ENCODE measurements around the gene FAM177A1. TPM values are rescaled to one million over a fixed set of nuclear protein-coding genes. Genes with fewer than 3 reads are reported as not detected.
A peak's percentile ranks its signal among the peaks of the same experiment; 100 is the strongest.
"Not testable (repeated sequence)": the region's sequence is repeated elsewhere in the genome, so short reads cannot be mapped to it uniquely, and the experiment has no call there.

FAM177A1 gene
- 29.0 and 38.6 TPM in 2 replicates for polyA plus RNA-seq (2014; cell fraction: cytosol; rRNA removed)
- polyA plus RNA-seq (2014; cell fraction: nucleus; rRNA removed): 6.7 and 12.8 TPM in 2 replicates

GRCh38 chr14:35046048-35046750 lies at the start of gene FAM177A1:
Gene FAM177A1, plus strand, starts transcription at chr14:35046272. Its CDS starts 192 bp downstream, at chr14:35046464.
- peak; percentile 97 for DNase-seq (ENCODE audit: low spot score)

- no peak for DNase-seq (ENCODE audit: low spot score)
These were observed 48.3 kb upstream of the FAM177A1 start for GRCh38 chr14:34997762-34998161.

- DNase-seq (ENCODE audit: low spot score): no peak
These were observed 46.6 kb upstream of the FAM177A1 start for GRCh38 chr14:34999500-34999899.

GRCh38 chr14:35001621-35002020 lies 44.5 kb upstream of the FAM177A1 start:
- DNase-seq (ENCODE audit: low spot score): no peak

GRCh38 chr14:35004839-35005238 lies 41.2 kb upstream of the FAM177A1 start:
- DNase-seq (ENCODE audit: low spot score): no peak

GRCh38 chr14:35016568-35016967 lies 29.5 kb upstream of the FAM177A1 start:
- DNase-seq (ENCODE audit: low spot score): no peak

- no peak for DNase-seq (ENCODE audit: low spot score)
These were observed 25.4 kb upstream of the FAM177A1 start for GRCh38 chr14:35020713-35021112.

GRCh38 chr14:35028435-35028834 lies 17.6 kb upstream of the FAM177A1 start:
- DNase-seq (ENCODE audit: low spot score): no peak

GRCh38 chr14:35032562-35032961 lies 13.5 kb upstream of the FAM177A1 start:
- DNase-seq (ENCODE audit: low spot score): no peak

- no peak for DNase-seq (ENCODE audit: low spot score)
These were observed 11.6 kb upstream of the FAM177A1 start for GRCh38 chr14:35034440-35034833.

GRCh38 chr14:35034944-35035554 lies 11.0 kb upstream of the FAM177A1 start:
- DNase-seq (ENCODE audit: low spot score): not testable (repeated sequence)

- not testable (repeated sequence) for DNase-seq (ENCODE audit: low spot score)
These were observed 7.8 kb upstream of the FAM177A1 start for GRCh38 chr14:35038312-35038711.

- no peak for DNase-seq (ENCODE audit: low spot score)
These were observed 3.4 kb upstream of the FAM177A1 start for GRCh38 chr14:35042632-35043031.

- DNase-seq (ENCODE audit: low spot score): no peak
These were observed 3.0 kb upstream of the FAM177A1 start for GRCh38 chr14:35043046-35043445.

GRCh38 chr14:35044939-35045797 lies 904 bp upstream of the FAM177A1 start:
- DNase-seq (ENCODE audit: low spot score): no peak

- no peak for DNase-seq (ENCODE audit: low spot score)
These were observed 349 bp upstream of the FAM177A1 start for GRCh38 chr14:35045798-35046047.

- no peak for DNase-seq (ENCODE audit: low spot score)
These were observed 872 bp downstream of the FAM177A1 start for GRCh38 chr14:35046751-35047536.

GRCh38 chr14:35047976-35048513 lies 2.0 kb downstream of the FAM177A1 start:
- DNase-seq (ENCODE audit: low spot score): no peak

GRCh38 chr14:35050652-35051051 lies 4.6 kb downstream of the FAM177A1 start:
- no peak for DNase-seq (ENCODE audit: low spot score)

- no peak for DNase-seq (ENCODE audit: low spot score)
These were observed 5.7 kb downstream of the FAM177A1 start for GRCh38 chr14:35051796-35052195.

GRCh38 chr14:35052637-35053036 lies 6.6 kb downstream of the FAM177A1 start:
- no peak for DNase-seq (ENCODE audit: low spot score)
